Right lobe of liver (tissue), 4 donors: Measurements from ENCODE around the gene TEX50.

ENCODE experiments used
- CTCF ChIP-seq, 4 donors: fragments of 200-600 bp in 3 of 4; fragments of 450-650 bp in 1 of 4; IDR thresholded peaks; one replicate each; pipeline versions ENCODE4 v1.5.1 to v1.8.0; 2016 to 2022; ENCODE audit warnings: antibody characterized with exemption in 4 of 4, mild to moderate bottlenecking in 2 of 4
- POLR2A ChIP-seq: fragments of 450-650 bp; IDR thresholded peaks from one replicate; pipeline ENCODE4 v1.6.1; 2017; ENCODE audit warnings: antibody characterized with exemption, mild to moderate bottlenecking
- donor health status: DM: no; HTN: no; CAD: no.
- donor health status: DM: no; HTN: no; CAD: no.
- donor health status: DM: no; HTN: yes; CAD: no.

GRCh38 chr1:173603056-173603591 lies 32.0 kb upstream of the TEX50 start, which contains the start of gene SLC9C2:
- TF ChIP-seq CTCF (IDR thresholded peaks at IDR 0.05) (no peak), POLR2A (no peak)
